K562 (cell line): ENCODE results near the gene EMX2. TPM values are rescaled to one million over a fixed set of nuclear protein-coding genes. Genes with fewer than 3 reads are reported as not detected.
A peak's percentile ranks its signal among the peaks of the same experiment; 100 is the strongest.

Source experiments
- ATAC-seq: fragments of 200-7000 bp; cut with Tn5 transposase; 3 replicates; pipeline ENCODE4 v1.9.1; 2020; ENCODE audit warnings: moderate library complexity
- BruUV-seq: library from RNA; stranded (reverse); fragments of 400-500 nt; replicated peaks from 2 replicates; lab custom pipeline; 2021; lab: Mats Ljungman, UMichigan
- CTCF ChIA-PET: fragments of 300-600 bp; formaldehyde crosslinking; extraction: SDS; loops from one replicate; lab custom pipeline; 2021; ENCODE audit warnings: low intra/inter-chr PET ratio; lab: Yijun Ruan, JAX
- POLR2A ChIA-PET: fragments of 300-600, 350-650 bp; sonication (Branson Sonifier 250); formaldehyde crosslinking; extraction: SDS; loops from one replicate; lab custom pipeline; 2021; ENCODE audit warnings: antibody characterized with exemption, inconsistent platforms; lab: Yijun Ruan, JAX
- DNase-seq, 4 experiments: peaks; one replicate each; pipeline versions ENCODE4 v3.0.0 to v3.0.0-alpha.2; 2011 to 2018; ENCODE audit warnings: low spot score in 3 of 4, mixed read lengths in 3 of 4; ENCODE audit errors: extremely low read depth in 1 of 4
- FAIRE-seq: peaks from 2 replicates; lab custom pipeline; 2011; peaks lifted over from hg19 to GRCh38; lab: Jason Lieb, UNC
- H2AFZ ChIP-seq: 2 replicates; pipeline ENCODE4 v1.6.0; 2011; ENCODE audit warnings: low read depth, low read length, control low read depth, inconsistent platforms
- H3K27ac ChIP-seq: fragments of 200-600 bp; 3 replicates; pipeline ENCODE4 v1.8.0; 2011; ENCODE audit warnings: low read depth, mild to moderate bottlenecking, control low read depth, inconsistent platforms, low read length, moderate library complexity, mixed read lengths; ENCODE audit errors: extremely low read depth
- H3K27me3 ChIP-seq, 2 experiments: fragments of 300-600 bp in 1 of 2; 2 replicates in 1 of 2; 3 replicates in 1 of 2; pipeline versions ENCODE4 v1.6.0 to v1.8.0; 2011; ENCODE audit warnings: inconsistent platforms in 2 of 2, low read length in 2 of 2, mild to moderate bottlenecking in 1 of 2, mixed read lengths in 1 of 2, moderate library complexity in 1 of 2; ENCODE audit not compliant: control insufficient read depth in 2 of 2, insufficient read depth in 2 of 2
- H3K36me3 ChIP-seq: fragments of 300-600 bp; 3 replicates; pipeline ENCODE4 v1.8.0; 2011; ENCODE audit warnings: mild to moderate bottlenecking, low read length, inconsistent platforms; ENCODE audit not compliant: control insufficient read depth, insufficient read depth
- H3K4me1 ChIP-seq, 2 experiments: fragments of 200-600 bp in 1 of 2; replicated peaks in 1 of 2; 2 replicates in 1 of 2; 3 replicates in 1 of 2; pipeline versions ENCODE4 v1.5.1 to v1.8.0; 2011; ENCODE audit warnings: inconsistent platforms in 2 of 2, low read length in 2 of 2, mild to moderate bottlenecking in 1 of 2, mixed read lengths in 1 of 2, moderate library complexity in 1 of 2; ENCODE audit not compliant: control insufficient read depth in 2 of 2, insufficient read depth in 2 of 2
- H3K4me2 ChIP-seq: 2 replicates; pipeline ENCODE4 v1.6.1; 2011; ENCODE audit warnings: low read length, control low read depth, inconsistent platforms, mixed read lengths; ENCODE audit not compliant: insufficient read depth
- H3K4me3 ChIP-seq: fragments of 200-600 bp; sonication (generic), shearing (Covaris generic); 2 replicates; pipeline ENCODE4 v1.5.1; 2016; ENCODE audit warnings: control low read depth, inconsistent platforms
- H3K79me2 ChIP-seq: fragments of 200-600 bp; 3 replicates; pipeline ENCODE4 v1.8.0; 2011; ENCODE audit warnings: low read length, inconsistent platforms; ENCODE audit not compliant: control insufficient read depth, insufficient read depth
- H3K9ac ChIP-seq, 2 experiments: 2 replicates each; pipeline versions ENCODE4 v1.6.0 to v1.6.1; 2011; ENCODE audit warnings: low read depth in 2 of 2, low read length in 2 of 2, control low read depth in 1 of 2, inconsistent platforms in 1 of 2, mild to moderate bottlenecking in 1 of 2, mixed read lengths in 1 of 2; ENCODE audit not compliant: insufficient read depth in 1 of 2
- H3K9me1 ChIP-seq: one replicate; pipeline ENCODE4 v1.6.0; 2011; ENCODE audit warnings: inconsistent platforms, mild to moderate bottlenecking, low read length, moderate library complexity; ENCODE audit not compliant: control insufficient read depth, insufficient read depth
- H3K9me3 ChIP-seq: replicated peaks from 2 replicates; pipeline ENCODE4 v1.5.1; 2011; ENCODE audit warnings: low read depth, low read length, inconsistent platforms; ENCODE audit not compliant: control insufficient read depth, insufficient read depth
- H4K20me1 ChIP-seq: replicated peaks from 2 replicates; pipeline ENCODE4 v1.6.1; 2011; ENCODE audit warnings: low read length, inconsistent platforms, mixed read lengths; ENCODE audit not compliant: control insufficient read depth, insufficient read depth
- DPF2 ChIP-seq: fragments of 450-650 bp; IDR thresholded peaks from 2 replicates; pipeline ENCODE4 v1.6.1; 2016
- HNRNPK ChIP-seq: fragments of 200-400 bp; formaldehyde crosslinking; IDR thresholded peaks from one replicate; pipeline ENCODE4 v1.6.1; 2018; ENCODE audit warnings: mild to moderate bottlenecking, low read depth, low read length; ENCODE audit not compliant: poor library complexity, severe bottlenecking
- ZNF707 ChIP-seq: fragments of 250-450 bp; sonication (Bioruptor Pico); conservative IDR thresholded peaks from 2 replicates; pipeline ENCODE4 v1.8.0; 2022; ENCODE audit warnings: inconsistent platforms, mild to moderate bottlenecking, moderate library complexity
- WGBS: fragments of 100-300 bp; shearing (Covaris generic); methylation state at CpG from one replicate; pipeline ENCODE4 v1.1.6; 2016; ENCODE audit warnings: low coverage, mixed read lengths; ENCODE audit not compliant: insufficient coverage; ENCODE audit errors: missing lambda C conversion rate; 5-methylcytosine and 5-hydroxymethylcytosine counted together
- in situ Hi-C: fragments of 300-500 bp; cut with MboI; formaldehyde crosslinking; loops from 4 replicates; pipeline ENCODE4 v1.15.0; 2018; ENCODE audit warnings: inconsistent platforms, mixed read lengths
- intact Hi-C: fragments of 100-400 bp; cut with micrococcal nuclease; formaldehyde crosslinking; loops from 2 replicates; pipeline ENCODE4 v1.14.2; 2022
- polyA plus RNA-seq, 8 experiments: library from polyadenylated mRNA; depleted of rRNA in 4 of 8; stranded (reverse) in 5 of 8; unstranded in 3 of 8; fragments of >200 nt; fragmentation: Nextera tagmentation in 2 of 8; fragmentation: Illumina TruSeq in 1 of 8; extraction: Ambion mirVana in 2 of 8; extraction: Trizol in 1 of 8; gene quantifications; 2 replicates each; pipeline versions ENCODE4 v1.2.1 to v1.2.3, GENCODE V29; 2011 to 2014; ENCODE audit warnings: inconsistent platforms in 1 of 8, missing spikeins in 1 of 8
- total RNA-seq, 7 experiments: library from RNA; depleted of rRNA in 6 of 7; stranded (reverse); fragments of >200 nt in 6 of 7; fragmentation: Illumina TruSeq in 2 of 7; extraction: Trizol in 2 of 7; gene quantifications; 2 replicates each; pipeline versions ENCODE4 v1.2.1 to v1.2.3, GENCODE V29; 2011 to 2021; ENCODE audit warnings: low replicate concordance in 1 of 7

The EMX2 gene
- total and polyA plus RNA-seq, 9 of the 15 experiments (the other 6 are each of a cell fraction or from before 2014, with no cell fraction given): not detected

DNA sequence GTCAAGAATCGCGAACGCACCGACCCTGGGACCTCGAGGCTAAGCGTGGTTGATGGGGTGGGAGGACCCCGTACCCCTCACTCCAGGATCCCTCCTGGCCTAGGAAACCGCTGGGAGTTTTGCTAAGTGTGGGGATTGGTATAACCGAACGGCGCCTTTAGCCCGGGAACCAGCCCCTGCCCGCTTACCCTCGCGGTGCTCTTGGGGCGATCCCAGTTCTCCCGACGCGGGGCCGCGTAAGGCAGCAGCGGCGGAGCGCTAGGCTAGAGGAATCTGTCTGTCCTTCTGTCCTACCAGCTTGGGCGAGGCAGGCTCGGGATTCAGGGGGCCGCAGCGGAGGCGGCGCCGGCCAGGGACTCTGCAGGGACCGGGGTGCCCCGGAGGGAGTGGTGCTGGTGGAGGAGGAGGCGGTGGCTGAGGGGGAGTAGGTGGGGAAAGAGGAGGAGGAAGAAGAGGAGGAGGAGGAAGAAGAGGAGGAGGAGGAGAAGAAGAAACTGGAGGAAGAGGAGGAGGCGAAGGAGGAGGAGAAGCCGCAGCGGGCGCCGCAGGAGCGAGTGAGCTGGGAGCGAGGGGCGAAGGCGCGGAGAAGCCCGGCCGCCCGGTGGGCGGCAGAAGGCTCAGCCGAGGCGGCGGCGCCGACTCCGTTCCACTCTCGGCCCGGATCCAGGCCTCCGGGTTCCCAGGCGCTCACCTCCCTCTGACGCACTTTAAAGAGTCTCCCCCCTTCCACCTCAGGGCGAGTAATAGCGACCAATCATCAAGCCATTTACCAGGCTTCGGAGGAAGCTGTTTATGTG is 439 bp upstream of the EMX2 start:
- H3K27me3 ChIP-seq: peaks cover 10 to 80% of the 10 kb centered on the region in 2 experiments
- no TSS peak for BruUV-seq
- no peaks in the 10 kb centered on the region; the same call in 1 of the 2 replicates for H4K20me1 ChIP-seq
- H2AFZ ChIP-seq: no peak overlapping the region
- intact Hi-C loops: no loop called here
- peak in 3 of 4 experiments; percentile 34 to 38 (median 37) for DNase-seq
- POLR2A ChIA-PET: interaction anchor here (0.7 kb wide), 1 partner anchor 10 kb away, joined by 3 read pairs; no protein-coding TSS in a partner anchor
- peak; percentile 64 for ATAC-seq
- H3K9me1 ChIP-seq: no peaks in the 10 kb centered on the region
- WGBS: 8% methylated on average over 24 of the region's 62 CpGs
- H3K9ac ChIP-seq: no peak overlapping the region
- no peaks in the 10 kb centered on the region for H3K79me2 ChIP-seq
- no peak for FAIRE-seq
- CTCF ChIA-PET: no interaction called here
- in situ Hi-C loops: loop anchor here (25.0 kb wide), 1 partner anchor 695 kb away; no protein-coding TSS in a partner anchor
- no peak overlapping the region for H3K27ac ChIP-seq
- no peaks in the 10 kb centered on the region for H3K9me3 ChIP-seq
- no peak overlapping the region for H3K4me2 ChIP-seq
- H3K36me3 ChIP-seq: no peaks in the 10 kb centered on the region
- TF ChIP-seq HNRNPK (peak; percentile 2), DPF2 (no peak), ZNF707 (no peak)
- H3K4me3 ChIP-seq: no peak overlapping the region
- H3K4me1 ChIP-seq: peaks cover 0 to 25% of the 10 kb centered on the region in 2 experiments; a peak in 2 of 5 replicates
